GM10266 (cell line): Measurements from ENCODE around the gene DNMT3L.

Experiments
- DNase-seq: peaks from one replicate; pipeline ENCODE4 v3.0.0; 2012; ENCODE audit errors: extremely low spot score
- TF ChIP-seq, protein P1 (sequence below): IDR thresholded peaks from 2 replicates; pipeline ENCODE4 v1.5.1; 2012; ENCODE audit warnings: mild to moderate bottlenecking, low read depth; ENCODE audit not compliant: control insufficient read depth, insufficient read depth; ENCODE audit errors: missing control alignments

DNMT3L gene

DNA sequence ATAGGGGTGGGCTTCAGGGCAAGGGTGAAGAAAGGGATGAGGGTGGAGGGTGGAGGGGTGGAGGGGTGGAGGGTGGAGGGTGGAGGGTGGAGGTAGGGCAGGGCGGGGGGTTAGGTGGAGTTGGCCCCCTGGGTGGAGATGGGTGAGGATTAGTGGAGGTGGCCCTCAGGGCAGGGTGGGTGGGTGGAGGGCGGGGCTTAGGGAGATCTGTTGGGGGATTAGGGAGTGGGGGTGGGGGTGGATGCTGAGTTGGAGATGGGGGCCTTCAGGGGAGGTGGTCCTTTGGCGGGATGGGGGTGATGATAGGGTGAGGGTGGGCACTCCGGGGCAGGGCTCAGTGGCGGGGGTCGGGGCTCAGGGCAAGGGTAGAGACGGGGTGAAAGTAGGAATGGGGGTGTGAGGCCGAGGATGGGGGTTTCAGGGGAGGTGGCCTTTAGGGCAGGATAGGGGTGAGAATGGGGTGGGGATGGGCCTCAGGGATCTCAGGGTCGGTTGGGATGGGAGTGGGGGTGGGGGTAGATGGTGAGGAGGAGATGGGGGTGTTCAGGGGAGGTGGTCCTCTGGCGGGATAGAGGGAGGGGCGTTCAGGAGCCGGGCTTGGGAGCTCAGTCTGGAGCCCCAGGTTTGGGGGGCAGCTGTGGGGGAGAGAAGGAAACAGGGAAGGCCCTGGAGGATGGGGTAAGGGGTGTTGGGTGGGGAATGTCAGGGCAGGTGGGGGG, 800 bp upstream of the DNMT3L start:
- DNase-seq, result no peak
- TF ChIP-seq, protein P1, sequence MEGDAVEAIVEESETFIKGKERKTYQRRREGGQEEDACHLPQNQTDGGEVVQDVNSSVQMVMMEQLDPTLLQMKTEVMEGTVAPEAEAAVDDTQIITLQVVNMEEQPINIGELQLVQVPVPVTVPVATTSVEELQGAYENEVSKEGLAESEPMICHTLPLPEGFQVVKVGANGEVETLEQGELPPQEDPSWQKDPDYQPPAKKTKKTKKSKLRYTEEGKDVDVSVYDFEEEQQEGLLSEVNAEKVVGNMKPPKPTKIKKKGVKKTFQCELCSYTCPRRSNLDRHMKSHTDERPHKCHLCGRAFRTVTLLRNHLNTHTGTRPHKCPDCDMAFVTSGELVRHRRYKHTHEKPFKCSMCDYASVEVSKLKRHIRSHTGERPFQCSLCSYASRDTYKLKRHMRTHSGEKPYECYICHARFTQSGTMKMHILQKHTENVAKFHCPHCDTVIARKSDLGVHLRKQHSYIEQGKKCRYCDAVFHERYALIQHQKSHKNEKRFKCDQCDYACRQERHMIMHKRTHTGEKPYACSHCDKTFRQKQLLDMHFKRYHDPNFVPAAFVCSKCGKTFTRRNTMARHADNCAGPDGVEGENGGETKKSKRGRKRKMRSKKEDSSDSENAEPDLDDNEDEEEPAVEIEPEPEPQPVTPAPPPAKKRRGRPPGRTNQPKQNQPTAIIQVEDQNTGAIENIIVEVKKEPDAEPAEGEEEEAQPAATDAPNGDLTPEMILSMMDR, result no peak

DNA sequence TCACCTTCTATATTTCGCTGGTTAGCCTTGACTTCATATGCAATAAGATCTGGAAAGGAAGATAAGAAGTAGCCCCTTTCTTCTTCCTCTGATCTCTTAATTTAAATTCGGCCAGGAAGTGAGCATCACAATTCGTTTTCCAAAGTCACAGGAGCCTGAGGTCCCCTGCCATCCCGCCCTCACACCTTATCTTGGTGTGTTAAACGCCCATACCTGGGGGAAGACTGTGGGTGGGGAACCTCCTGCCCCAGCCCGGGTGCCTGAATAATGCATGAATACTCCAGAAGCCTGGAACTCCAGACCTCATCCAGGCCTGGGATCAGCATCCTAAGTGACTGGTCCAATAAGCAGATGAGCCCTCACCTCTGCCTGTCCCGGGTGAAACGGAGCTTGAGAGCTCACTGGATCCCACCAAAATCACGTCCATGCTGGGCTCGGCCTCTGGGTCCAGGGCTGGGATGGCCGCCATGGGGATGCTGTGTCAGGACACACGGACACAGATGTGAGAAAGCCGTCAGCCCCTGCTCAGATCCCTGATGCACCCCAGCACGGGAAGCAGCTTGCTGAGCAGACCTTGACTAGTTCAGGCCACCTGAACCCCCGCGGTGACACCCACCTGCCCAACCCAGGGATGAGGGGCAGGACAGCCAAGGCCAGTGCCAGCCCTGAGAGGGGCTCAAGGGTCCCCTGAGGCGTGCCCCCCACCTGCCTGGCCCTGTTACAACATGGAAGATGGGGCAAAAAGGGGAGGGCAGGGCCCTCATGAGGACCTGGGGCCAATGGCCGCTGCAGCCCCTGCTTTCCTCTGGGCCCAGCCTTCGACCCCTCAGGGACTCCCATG, 686 bp downstream of the DNMT3L start:
- TF ChIP-seq, protein P1, result no peak
- DNase-seq, result no peak

DNA sequence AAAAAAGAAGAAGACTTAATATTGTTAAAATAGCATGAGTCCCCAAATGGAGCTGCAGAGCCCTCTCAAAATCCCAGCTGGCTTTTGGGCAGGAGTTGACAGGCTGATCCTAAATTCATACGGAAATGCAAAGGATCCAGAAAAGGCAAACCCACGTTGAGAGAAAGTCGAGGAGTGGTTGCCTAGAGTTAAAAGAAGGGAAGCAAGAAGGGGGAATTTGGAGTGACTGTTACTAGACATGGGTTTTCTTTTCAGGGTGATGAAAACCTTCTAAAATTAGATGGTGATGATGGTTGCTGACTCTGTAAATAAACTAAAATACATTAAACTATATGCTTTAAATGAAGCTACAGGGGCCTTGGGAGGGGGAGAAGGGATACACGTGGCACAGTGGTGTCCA, 1.6 kb downstream of the DNMT3L start:
- TF ChIP-seq, protein P1, result no peak
- no peak for DNase-seq

DNA sequence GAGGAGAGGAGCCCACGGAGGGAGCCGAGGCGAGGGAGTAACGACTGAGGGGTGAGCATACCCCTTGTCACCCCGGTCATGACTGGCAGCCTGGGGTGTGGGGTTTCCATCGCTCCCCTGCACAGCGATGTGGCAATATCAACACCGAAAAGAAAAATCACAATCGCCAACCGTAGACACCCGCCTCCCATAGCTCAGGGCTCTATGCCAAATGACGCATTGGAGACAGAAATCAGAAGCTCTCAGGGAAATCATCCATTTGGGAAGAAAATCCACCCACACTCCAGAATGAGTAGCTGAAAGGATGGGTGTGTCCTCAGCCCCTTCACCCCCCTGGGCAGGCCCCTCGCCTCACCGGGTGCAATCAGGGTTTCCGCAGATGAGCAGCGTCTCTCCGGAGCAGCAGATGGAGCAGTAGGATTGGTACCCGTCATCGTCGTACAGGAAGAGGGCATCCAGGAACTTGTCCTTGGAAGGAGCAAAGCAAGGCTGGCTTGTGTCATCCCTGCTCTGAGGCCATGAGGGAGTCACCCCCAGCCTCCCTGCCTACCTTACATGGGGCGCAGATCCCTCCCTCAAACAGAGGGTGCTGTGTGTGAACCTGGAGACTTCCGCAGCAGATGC, 2.5 kb downstream of the DNMT3L start:
- DNase-seq, result no peak
- TF ChIP-seq, protein P1, result no peak

DNA sequence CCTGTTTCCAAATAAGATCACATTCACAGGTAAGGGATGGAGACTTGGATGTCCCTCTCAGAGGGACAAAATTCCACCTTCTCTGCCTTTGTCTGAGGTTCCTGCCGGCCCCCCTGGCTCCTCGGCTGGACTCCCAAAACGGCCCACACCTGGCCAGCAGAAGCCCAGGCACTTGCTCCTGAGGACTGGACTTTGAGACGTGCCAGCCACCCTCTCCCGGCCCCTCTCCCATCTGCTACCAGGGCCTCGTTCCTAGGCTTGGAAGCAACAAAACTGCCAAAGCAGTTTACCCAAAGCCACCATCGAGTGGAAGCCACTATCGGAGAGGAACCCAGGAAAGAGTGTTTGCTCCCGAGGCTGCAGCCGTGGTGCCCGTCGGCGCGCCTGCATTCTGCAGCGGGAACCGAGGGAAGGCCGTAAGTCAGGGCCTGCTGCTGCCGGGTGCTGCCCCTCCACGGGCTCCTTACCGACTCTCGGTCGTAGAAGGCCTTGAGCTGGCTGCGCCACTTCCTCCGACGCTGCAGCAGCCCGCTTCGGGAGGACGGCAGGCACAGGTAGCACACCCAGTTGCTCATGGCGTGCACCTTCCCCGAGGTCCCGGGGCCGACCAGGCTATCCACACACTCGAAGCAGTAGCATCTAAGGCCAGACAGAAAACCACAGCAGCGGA, 3.5 kb downstream of the DNMT3L start:
- TF ChIP-seq, protein P1, result no peak
- no peak for DNase-seq

DNA sequence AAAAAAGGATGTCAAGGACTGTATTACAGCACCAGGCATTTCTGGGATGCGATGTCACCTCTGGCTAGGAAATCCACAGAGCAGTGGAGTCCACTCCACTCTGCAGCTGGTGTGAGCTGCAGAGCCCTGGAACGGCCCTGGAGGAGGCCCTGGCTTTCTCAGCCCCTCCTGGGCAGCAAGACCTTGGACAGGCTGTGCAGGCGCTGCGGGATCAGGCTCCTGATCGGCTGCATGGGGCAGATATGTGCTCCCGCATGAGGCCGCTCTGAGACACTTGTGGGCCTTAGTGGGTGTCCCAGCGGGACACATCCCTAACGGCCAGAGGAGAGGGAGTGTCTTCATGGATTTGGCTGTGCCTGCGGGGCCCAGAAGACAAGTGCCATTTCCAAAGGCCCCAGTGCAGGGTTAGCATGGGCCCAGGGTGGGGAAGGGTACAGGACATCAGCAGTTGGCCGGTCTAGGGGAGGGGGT, 6.2 kb downstream of the DNMT3L start:
- DNase-seq, result no peak
- TF ChIP-seq, protein P1, result no peak
